Breast epithelium (tissue), 4 donors: Measurements from ENCODE around the gene BPI. TPM values are rescaled to one million over a fixed set of nuclear protein-coding genes. Genes with fewer than 3 reads are reported as not detected.

Experiments used
- DNase-seq, 2 donors: peaks; one replicate each; pipeline ENCODE4 v3.0.0-alpha.2; 2019; ENCODE audit warnings: low spot score in 2 of 2
- H3K27ac ChIP-seq, 2 donors: fragments of 200-600 bp; sonication (generic) in 1 of 2; one replicate each; pipeline ENCODE4 v1.5.1; 2016 to 2019; ENCODE audit warnings: mild to moderate bottlenecking in 1 of 2
- H3K27me3 ChIP-seq, 2 donors: fragments of 200-600 bp; sonication (generic) in 1 of 2; one replicate each; pipeline versions ENCODE4 v1.5.1 to v1.6.0; 2017 to 2019; ENCODE audit warnings: control low read depth in 1 of 2, mild to moderate bottlenecking in 1 of 2
- H3K36me3 ChIP-seq: fragments of 200-600 bp; one replicate; pipeline ENCODE4 v1.5.1; 2019
- H3K4me1 ChIP-seq, 2 donors: fragments of 200-600 bp; sonication (generic); one replicate each; pipeline ENCODE4 v1.5.1; 2016 to 2019; ENCODE audit warnings: control low read depth in 1 of 2
- H3K4me3 ChIP-seq, 3 donors: fragments of 200-600 bp; sonication (generic); 1 replicate in 2 of 3; 2 replicates in 1 of 3; pipeline ENCODE4 v1.5.1; 2016 to 2019; ENCODE audit warnings: mild to moderate bottlenecking in 3 of 3, moderate library complexity in 2 of 3
- H3K9me3 ChIP-seq, 2 donors: fragments of 200-600 bp; sonication (generic) in 1 of 2; one replicate each; pipeline ENCODE4 v1.5.1; 2016 to 2019; ENCODE audit warnings: control low read depth in 1 of 2
- POLR2A ChIP-seq: fragments of 450-650 bp; IDR thresholded peaks from one replicate; pipeline ENCODE4 v1.6.1; 2016; ENCODE audit warnings: antibody characterized with exemption, mild to moderate bottlenecking, moderate library complexity
- POLR2AphosphoS5 ChIP-seq, 3 donors: sonication (generic); formaldehyde crosslinking; IDR thresholded peaks; one replicate each; pipeline ENCODE4 v1.6.1; 2017; ENCODE audit warnings: antibody characterized with exemption in 3 of 3
- intact Hi-C: fragments of 100-400 bp; cut with DNase I; formaldehyde crosslinking; loops from one replicate; pipeline ENCODE4 v1.15.1; 2023; ENCODE audit warnings: low total_unique reads
- total RNA-seq, 3 donors: library from RNA; depleted of rRNA; stranded (reverse); fragments of >200 nt; gene quantifications; one replicate each; pipeline ENCODE4 v1.1.0, GENCODE V29; 2016
- TF ChIP-seq, protein P1 (sequence below), 3 donors: fragments of 450-650 bp; IDR thresholded peaks; one replicate each; pipeline ENCODE4 v1.5.1; 2016 to 2017; ENCODE audit warnings: antibody characterized with exemption in 3 of 3, mild to moderate bottlenecking in 3 of 3, moderate library complexity in 3 of 3

The BPI gene
- total RNA-seq, 3 donors from 2014 or later: 0.59 TPM; not detected in 2

DNA sequence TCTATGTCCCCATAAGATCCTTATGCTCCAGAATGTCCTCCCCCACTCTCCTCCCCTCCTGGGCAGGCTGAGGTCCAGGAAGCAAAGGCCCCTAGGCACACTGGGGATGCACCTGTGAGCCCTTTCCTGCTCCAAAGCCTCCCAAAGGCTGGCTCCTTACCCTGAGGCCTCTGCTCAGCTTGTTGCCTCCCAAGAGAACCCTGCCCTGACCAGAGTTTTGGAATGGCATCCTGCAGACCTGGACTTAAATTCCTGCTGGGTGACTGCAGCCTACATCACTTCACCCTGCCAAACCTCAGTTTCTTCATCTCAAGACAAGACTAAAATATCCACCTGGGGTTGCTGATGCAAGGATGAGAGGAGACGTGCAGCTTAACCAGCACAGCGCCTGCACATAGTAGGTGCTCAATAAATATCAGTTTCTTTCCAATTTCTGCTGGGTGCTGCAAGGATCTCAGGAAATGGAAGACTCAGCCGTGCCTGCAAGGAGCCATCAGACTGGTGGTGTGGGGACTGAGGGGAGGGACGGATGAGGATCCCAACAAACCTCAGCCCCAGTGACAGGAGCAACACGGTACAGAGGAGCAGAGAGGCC, 40.2 kb downstream of the BPI start:
- H3K9me3 ChIP-seq: no peaks in the 10 kb centered on the region
- TF ChIP-seq, protein P1, sequence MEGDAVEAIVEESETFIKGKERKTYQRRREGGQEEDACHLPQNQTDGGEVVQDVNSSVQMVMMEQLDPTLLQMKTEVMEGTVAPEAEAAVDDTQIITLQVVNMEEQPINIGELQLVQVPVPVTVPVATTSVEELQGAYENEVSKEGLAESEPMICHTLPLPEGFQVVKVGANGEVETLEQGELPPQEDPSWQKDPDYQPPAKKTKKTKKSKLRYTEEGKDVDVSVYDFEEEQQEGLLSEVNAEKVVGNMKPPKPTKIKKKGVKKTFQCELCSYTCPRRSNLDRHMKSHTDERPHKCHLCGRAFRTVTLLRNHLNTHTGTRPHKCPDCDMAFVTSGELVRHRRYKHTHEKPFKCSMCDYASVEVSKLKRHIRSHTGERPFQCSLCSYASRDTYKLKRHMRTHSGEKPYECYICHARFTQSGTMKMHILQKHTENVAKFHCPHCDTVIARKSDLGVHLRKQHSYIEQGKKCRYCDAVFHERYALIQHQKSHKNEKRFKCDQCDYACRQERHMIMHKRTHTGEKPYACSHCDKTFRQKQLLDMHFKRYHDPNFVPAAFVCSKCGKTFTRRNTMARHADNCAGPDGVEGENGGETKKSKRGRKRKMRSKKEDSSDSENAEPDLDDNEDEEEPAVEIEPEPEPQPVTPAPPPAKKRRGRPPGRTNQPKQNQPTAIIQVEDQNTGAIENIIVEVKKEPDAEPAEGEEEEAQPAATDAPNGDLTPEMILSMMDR (IDR thresholded peaks at IDR 0.05): no peak
- TF ChIP-seq POLR2AphosphoS5 (IDR thresholded peaks at IDR 0.05): no peak
- TF ChIP-seq POLR2A: no peak
- H3K27ac ChIP-seq: no peak overlapping the region
- no peak for DNase-seq
- no peaks in the 10 kb centered on the region for H3K27me3 ChIP-seq
- no peaks in the 10 kb centered on the region for H3K4me1 ChIP-seq
- H3K4me3 ChIP-seq: no peak overlapping the region
- H3K36me3 ChIP-seq: no peaks in the 10 kb centered on the region
- intact Hi-C loops: no loop called here

DNA sequence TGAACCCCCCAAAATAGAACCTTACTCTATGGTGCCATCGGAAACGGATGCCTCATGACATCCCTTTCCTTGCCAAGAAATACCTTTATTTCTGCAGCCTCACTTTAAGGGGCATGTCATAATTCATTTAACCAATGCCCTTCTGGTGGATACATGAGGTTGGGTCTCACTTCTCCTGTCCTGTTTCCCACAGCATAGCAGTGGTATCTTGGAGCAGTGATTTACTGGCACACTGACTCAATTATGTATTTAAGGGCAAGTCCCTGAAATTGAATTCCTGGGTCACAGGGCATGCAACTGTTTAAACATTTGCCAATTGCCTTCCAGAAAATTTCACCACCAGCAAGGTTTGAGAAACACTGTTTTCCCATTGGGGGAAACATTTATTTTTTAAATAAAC, 41.7 kb downstream of the BPI start:
- intact Hi-C loops: no loop called here
- Histone ChIP-seq H3K9me3 (no peaks in the 10 kb centered on the region), H3K27ac (no peak overlapping the region), H3K36me3 (no peaks in the 10 kb centered on the region), H3K27me3 (no peaks in the 10 kb centered on the region), H3K4me1 (no peaks in the 10 kb centered on the region), H3K4me3 (no peak overlapping the region)
- DNase-seq: no peak
- TF ChIP-seq POLR2AphosphoS5 (IDR thresholded peaks at IDR 0.05) (no peak), POLR2A (no peak)
- TF ChIP-seq, protein P1 (IDR thresholded peaks at IDR 0.05): no peak

DNA sequence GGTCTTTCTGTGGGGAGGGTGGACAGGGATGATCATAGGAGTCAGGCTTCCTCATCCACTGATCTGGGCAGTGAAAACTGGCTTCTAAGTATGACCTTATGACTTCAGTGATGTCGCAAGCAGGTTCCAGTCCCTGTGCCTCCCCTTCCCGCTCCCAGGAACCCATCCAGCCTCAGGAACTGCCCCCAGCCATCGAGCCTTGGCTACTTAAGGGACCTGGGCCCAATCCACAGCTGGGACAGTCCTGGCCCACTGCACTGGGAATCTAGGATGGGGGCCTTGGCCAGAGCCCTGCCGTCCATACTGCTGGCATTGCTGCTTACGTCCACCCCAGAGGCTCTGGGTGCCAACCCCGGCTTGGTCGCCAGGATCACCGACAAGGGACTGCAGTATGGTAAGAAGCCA, 42.3 kb downstream of the BPI start, which contains the start of gene LBP:
Gene LBP (plus strand): TSS at position 236 of the 405 bp plus-strand sequence. CDS start 35 bp downstream, at position 271.
- Histone ChIP-seq H3K4me3 (no peak within 1 kb of the TSS), H3K27me3 (no peaks in the 10 kb centered on the region), H3K36me3 (no peaks in the 10 kb centered on the region), H3K27ac (peak within 1 kb of the TSS in 1 of 2 donors; percentile 32), H3K9me3 (no peaks in the 10 kb centered on the region), H3K4me1 (no peaks in the 10 kb centered on the region)
- intact Hi-C loops: no loop called here
- no peak for TF ChIP-seq POLR2AphosphoS5 (IDR thresholded peaks at IDR 0.05)
- TF ChIP-seq, protein P1 (IDR thresholded peaks at IDR 0.05): no peak
- no peak for TF ChIP-seq POLR2A
- DNase-seq: no peak

DNA sequence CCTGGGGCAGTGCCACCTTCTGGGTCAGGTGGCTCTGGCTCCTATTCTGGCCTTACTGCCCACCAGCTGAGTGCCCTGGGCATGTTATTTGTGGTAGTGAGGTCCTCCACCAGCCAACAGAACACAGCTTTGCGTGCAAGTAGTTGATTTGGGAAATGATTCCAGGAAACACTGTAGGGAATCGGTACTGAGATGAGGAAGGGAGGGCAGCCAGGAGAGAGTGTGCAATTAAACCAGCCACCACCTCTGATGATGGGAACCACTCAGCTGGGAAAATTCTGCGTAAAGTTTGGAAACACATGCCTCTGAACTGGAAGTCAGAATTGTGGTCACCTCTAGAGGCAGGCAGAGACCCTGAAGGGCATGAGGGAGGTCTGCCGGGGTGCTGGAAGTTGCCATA, 42.8 kb downstream of the BPI start:
- H3K4me3 ChIP-seq: no peak overlapping the region
- peak overlapping the region in 1 of 2 donors; percentile 32 for H3K27ac ChIP-seq
- H3K36me3 ChIP-seq: no peaks in the 10 kb centered on the region
- no peak for DNase-seq
- no peaks in the 10 kb centered on the region for H3K9me3 ChIP-seq
- TF ChIP-seq POLR2A: no peak
- TF ChIP-seq, protein P1 (IDR thresholded peaks at IDR 0.05): no peak
- no peak for TF ChIP-seq POLR2AphosphoS5 (IDR thresholded peaks at IDR 0.05)
- intact Hi-C loops: no loop called here
- H3K4me1 ChIP-seq: no peaks in the 10 kb centered on the region
- H3K27me3 ChIP-seq: no peaks in the 10 kb centered on the region

DNA sequence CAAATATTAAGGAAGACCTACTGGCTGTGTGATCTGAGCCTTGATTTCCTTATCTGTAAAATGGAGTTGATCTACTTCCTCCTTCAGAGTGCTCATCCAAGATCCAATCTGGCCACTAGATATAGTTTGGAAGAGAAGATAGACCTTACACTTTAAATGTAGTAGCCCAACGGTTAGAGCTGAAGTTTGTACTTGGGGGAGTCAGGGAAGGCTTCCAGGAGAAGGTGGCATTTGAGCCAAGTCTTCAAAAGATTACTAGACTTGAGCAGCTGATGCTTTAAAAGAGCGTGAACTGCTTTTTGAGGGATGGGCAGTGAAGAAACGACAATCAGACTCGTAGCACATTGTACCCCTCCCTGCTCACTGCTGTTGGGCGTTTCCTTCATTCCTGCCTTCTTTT, 45.9 kb downstream of the BPI start:
- TF ChIP-seq POLR2A (no peak), POLR2AphosphoS5 (IDR thresholded peaks at IDR 0.05) (no peak)
- TF ChIP-seq, protein P1 (IDR thresholded peaks at IDR 0.05): no peak
- intact Hi-C loops: no loop called here
- no peak overlapping the region for H3K27ac ChIP-seq
- H3K9me3 ChIP-seq: no peaks in the 10 kb centered on the region
- no peaks in the 10 kb centered on the region for H3K36me3 ChIP-seq
- no peaks in the 10 kb centered on the region for H3K27me3 ChIP-seq
- H3K4me1 ChIP-seq: no peaks in the 10 kb centered on the region
- no peak overlapping the region for H3K4me3 ChIP-seq
- no peak for DNase-seq
